ENCODE measurements around the gene PROM2.

- TF ChIP-seq CTCF (optimal IDR thresholded peaks at IDR 0.05 in 1 of 3, IDR thresholded peaks at IDR 0.05 in 1 of 3, conservative IDR thresholded peaks at IDR 0.05 in 1 of 3; ENCODE audit: extremely low read depth in 1 of 3, insufficient read depth in 2 of 3, low read length in 3 of 3), result no peak
- no peak for TF ChIP-seq EZH2 (IDR thresholded peaks at IDR 0.05; ENCODE audit: low read length)
Measured at GRCh38 chr2:95334916-95335641, 60.8 kb downstream of the PROM2 start.

Measured in keratinocyte (primary cell).